ENCODE measurements around the gene IRX5.

Gene IRX5

GRCh38 chr16:54974367-54974766 lies 43.7 kb downstream of the IRX5 start:
- no peak overlapping the region for H3K4me3 ChIP-seq (ENCODE audit: low read length in 2 of 2)
- H3K36me3 ChIP-seq (ENCODE audit: control insufficient read depth in 2 of 2, insufficient read depth in 2 of 2, low read length in 2 of 2) = no peaks in the 10 kb centered on the region
- H3K9me3 ChIP-seq (ENCODE audit: control insufficient read depth in 2 of 2, low read length in 2 of 2) = peaks cover 3 to 10% of the 10 kb centered on the region in 2 donors
- no peak overlapping the region for H3K27ac ChIP-seq (ENCODE audit: low read length)
- peaks cover 2 to 5% of the 10 kb centered on the region in 2 donors for H3K27me3 ChIP-seq (ENCODE audit: control insufficient read depth in 1 of 2, insufficient read depth in 2 of 2, low read length in 2 of 2)
- no peaks in the 10 kb centered on the region for H3K4me1 ChIP-seq (ENCODE audit: control insufficient read depth, insufficient read depth, low read length)
- H3K9ac ChIP-seq (ENCODE audit: low read length in 2 of 2) = no peak overlapping the region

- Histone ChIP-seq H3K4me3 (ENCODE audit: low read length in 2 of 2) (no peak overlapping the region), H3K9me3 (ENCODE audit: control insufficient read depth in 2 of 2, low read length in 2 of 2) (peaks cover 0 to 6% of the 10 kb centered on the region in 2 donors), H3K4me1 (ENCODE audit: control insufficient read depth, insufficient read depth, low read length) (no peaks in the 10 kb centered on the region), H3K9ac (ENCODE audit: low read length in 2 of 2) (no peak overlapping the region), H3K36me3 (ENCODE audit: control insufficient read depth in 2 of 2, insufficient read depth in 2 of 2, low read length in 2 of 2) (no peaks in the 10 kb centered on the region), H3K27me3 (ENCODE audit: control insufficient read depth in 1 of 2, insufficient read depth in 2 of 2, low read length in 2 of 2) (peaks cover 4 to 6% of the 10 kb centered on the region in 2 donors), H3K27ac (ENCODE audit: low read length) (no peak overlapping the region)
These were observed 46.1 kb downstream of the IRX5 start for GRCh38 chr16:54976651-54977200.

DNA sequence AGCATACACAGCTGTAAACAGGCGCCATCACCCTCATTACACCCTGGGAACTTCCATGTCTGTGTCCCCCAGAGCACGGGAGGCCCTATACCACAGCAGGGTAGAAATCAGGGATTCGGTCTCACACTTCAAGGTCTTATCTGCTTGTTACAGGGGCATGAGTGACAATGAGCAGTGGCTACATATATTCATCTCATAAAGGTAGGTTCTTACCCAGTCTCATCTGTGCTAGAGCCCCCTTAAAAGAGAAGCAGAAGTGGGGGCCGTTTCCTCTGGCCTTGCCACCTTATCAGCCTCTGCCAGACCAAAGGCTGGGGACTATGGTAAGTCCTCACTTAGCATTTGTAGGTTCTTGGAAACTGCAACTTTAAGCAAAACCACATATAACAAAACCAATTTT lies 46.5 kb downstream of the IRX5 start:
- no peak overlapping the region for H3K9ac ChIP-seq (ENCODE audit: low read length in 2 of 2)
- peaks cover 4 to 6% of the 10 kb centered on the region in 2 donors for H3K27me3 ChIP-seq (ENCODE audit: control insufficient read depth in 1 of 2, insufficient read depth in 2 of 2, low read length in 2 of 2)
- peaks cover 0 to 6% of the 10 kb centered on the region in 2 donors for H3K9me3 ChIP-seq (ENCODE audit: control insufficient read depth in 2 of 2, low read length in 2 of 2)
- H3K36me3 ChIP-seq (ENCODE audit: control insufficient read depth in 2 of 2, insufficient read depth in 2 of 2, low read length in 2 of 2) = no peaks in the 10 kb centered on the region
- no peaks in the 10 kb centered on the region for H3K4me1 ChIP-seq (ENCODE audit: control insufficient read depth, insufficient read depth, low read length)
- H3K4me3 ChIP-seq (ENCODE audit: low read length in 2 of 2) = no peak overlapping the region
- H3K27ac ChIP-seq (ENCODE audit: low read length) = no peak overlapping the region

- Histone ChIP-seq H3K9ac (ENCODE audit: low read length in 2 of 2) (no peak overlapping the region), H3K9me3 (ENCODE audit: control insufficient read depth in 2 of 2, low read length in 2 of 2) (no peaks in the 10 kb centered on the region), H3K27me3 (ENCODE audit: control insufficient read depth in 1 of 2, insufficient read depth in 2 of 2, low read length in 2 of 2) (peaks cover 4 to 6% of the 10 kb centered on the region in 2 donors), H3K27ac (ENCODE audit: low read length) (no peak overlapping the region), H3K4me3 (ENCODE audit: low read length in 2 of 2) (no peak overlapping the region), H3K36me3 (ENCODE audit: control insufficient read depth in 2 of 2, insufficient read depth in 2 of 2, low read length in 2 of 2) (no peaks in the 10 kb centered on the region), H3K4me1 (ENCODE audit: control insufficient read depth, insufficient read depth, low read length) (no peaks in the 10 kb centered on the region)
These were observed 50.2 kb downstream of the IRX5 start for GRCh38 chr16:54980821-54981220.

All from stomach smooth muscle (tissue), 2 donors.